ENCODE measurements around the gene ERCC8. TPM values are rescaled to one million over a fixed set of nuclear protein-coding genes. Genes with fewer than 3 reads are reported as not detected.
"Not testable (repeated sequence)": the region's sequence is repeated elsewhere in the genome, so short reads cannot be mapped to it uniquely, and the experiment has no call there.

Gene ERCC8
- polyA plus RNA-seq, 1 donor: 14.4 TPM

- no peak for DNase-seq (ENCODE audit: low read depth)
These were observed 26.4 kb downstream of the ERCC8 start for GRCh38 chr5:60918466-60918865.

DNA sequence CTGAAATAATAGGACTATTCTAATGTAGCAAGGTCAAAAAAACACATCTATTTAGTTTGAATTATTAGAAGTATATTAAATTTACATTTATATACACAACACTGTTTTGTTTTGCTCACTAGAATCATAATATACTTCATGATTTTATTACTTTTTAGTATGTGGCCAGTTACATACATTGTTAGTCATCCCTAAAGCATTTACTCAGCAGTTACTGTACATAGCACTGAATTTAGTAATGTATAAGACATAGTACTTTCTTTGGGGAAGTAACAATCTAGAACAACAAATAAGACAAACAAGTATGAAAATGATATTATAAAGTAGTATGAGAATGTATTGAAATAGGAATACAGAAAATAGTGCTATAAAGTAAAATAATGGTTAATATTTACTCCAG is 28.2 kb downstream of the ERCC8 start:
- no peak for DNase-seq (ENCODE audit: low read depth)

GRCh38 chr5:60903356-60903755 is 41.5 kb downstream of the ERCC8 start:
- DNase-seq (ENCODE audit: low read depth): no peak

DNA sequence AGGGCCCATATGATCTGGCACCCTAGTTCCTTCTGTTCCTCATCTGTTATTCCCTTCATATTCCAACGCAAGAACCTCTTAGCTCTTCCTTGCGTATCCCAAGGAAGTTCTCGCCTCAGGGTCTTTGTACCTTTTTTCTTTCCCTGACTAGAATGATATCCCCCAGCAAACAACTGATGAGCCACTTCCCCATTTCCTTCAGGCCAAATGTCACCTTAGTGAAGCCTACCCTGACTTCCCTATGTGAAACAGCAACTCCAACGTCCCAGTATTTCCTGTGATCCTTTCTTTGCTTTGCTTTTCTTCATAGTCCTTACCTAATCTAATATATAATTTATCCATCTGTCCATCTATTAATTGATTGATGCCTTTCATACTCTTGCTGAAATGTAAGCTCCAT is 47.9 kb downstream of the ERCC8 start:
- DNase-seq (ENCODE audit: low read depth): no peak

DNA sequence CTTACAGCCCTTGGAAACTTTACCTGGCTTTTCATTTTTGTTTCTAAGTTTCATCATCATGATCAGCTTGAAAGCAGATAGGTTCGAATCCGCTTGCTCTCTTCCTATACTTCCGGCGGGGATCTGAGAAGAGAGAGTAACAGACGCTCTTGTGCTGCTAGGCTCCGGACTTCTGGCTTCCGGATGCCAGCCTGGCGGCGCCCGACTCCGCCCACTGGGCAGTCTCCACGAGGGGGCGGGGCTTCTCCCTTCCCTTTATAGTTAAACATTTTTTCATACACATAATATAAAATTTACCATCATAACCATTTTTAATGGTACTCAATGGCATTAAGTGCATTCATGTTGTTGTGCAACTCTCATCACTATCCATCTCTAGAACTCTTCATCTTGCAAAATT is 51.3 kb downstream of the ERCC8 start:
- no peak for DNase-seq (ENCODE audit: low read depth)

- no peak for DNase-seq (ENCODE audit: low read depth)
These were observed 53.2 kb downstream of the ERCC8 start for GRCh38 chr5:60891667-60892066.

- DNase-seq (ENCODE audit: low read depth): no peak
These were observed 56.4 kb downstream of the ERCC8 start for GRCh38 chr5:60888359-60889061.

DNA sequence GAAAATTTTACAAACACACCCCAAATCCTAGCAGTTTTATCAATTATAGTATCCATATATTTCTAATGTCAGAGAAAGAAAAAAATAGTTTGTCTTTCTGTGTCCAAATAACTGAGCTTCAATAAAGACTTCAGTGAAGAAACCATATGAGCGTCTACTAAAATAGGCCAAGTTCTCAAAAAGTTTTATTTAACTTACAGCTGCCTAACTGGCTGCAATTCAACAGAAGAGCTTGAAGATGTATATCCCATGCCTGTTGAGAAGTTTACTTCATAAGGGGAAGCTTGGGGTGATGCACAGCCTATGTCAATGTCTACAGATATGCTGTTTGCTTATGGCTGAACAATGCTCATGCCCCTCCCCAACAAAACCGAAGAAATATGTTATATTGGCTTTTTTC is 57.1 kb downstream of the ERCC8 start:
- DNase-seq (ENCODE audit: low read depth): no peak

DNA sequence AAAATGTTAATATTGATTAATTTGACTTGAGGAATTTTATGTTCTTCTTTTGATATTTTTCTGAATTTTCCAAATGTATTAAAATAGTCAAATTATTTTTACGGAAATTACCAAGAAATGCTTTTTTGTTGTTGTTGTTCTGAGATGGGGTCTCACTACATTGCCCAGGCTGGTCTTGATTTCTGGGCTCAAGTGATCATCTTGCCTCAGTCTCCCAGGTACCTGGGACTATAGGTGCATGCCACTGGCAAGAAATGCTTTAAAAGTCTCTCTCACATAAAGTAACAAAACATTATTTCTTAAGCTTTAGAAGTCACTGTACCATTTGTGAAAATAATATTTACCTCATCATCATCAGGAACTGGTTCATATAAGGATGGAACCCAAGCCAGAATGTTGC is 57.8 kb downstream of the ERCC8 start:
- no peak for DNase-seq (ENCODE audit: low read depth)

GRCh38 chr5:60886158-60886557 is 58.7 kb downstream of the ERCC8 start:
- no peak for DNase-seq (ENCODE audit: low read depth)

GRCh38 chr5:60883229-60883628 is 61.6 kb downstream of the ERCC8 start:
- no peak for DNase-seq (ENCODE audit: low read depth)

DNA sequence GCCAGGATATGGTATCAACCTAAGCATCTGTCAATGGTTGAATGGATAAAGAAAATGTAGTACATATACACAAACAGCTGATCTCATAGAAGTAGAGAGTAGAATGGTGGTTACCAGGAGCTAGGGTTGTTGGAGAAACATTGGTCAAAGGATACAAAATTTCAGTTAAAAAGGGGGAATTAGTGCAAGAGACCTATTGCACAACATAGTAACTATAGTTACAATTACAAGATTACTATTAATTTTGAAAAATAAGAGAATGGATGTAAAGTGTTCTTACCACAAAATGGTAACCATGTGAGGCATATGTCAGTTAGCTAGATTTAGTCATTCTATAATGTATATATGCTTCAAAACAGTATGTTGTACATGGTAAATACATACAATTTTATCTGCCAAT is 72.0 kb downstream of the ERCC8 start:
- DNase-seq (ENCODE audit: low read depth): no peak

GRCh38 chr5:60870857-60871256 is 74.0 kb downstream of the ERCC8 start:
- DNase-seq (ENCODE audit: low read depth): no peak

DNA sequence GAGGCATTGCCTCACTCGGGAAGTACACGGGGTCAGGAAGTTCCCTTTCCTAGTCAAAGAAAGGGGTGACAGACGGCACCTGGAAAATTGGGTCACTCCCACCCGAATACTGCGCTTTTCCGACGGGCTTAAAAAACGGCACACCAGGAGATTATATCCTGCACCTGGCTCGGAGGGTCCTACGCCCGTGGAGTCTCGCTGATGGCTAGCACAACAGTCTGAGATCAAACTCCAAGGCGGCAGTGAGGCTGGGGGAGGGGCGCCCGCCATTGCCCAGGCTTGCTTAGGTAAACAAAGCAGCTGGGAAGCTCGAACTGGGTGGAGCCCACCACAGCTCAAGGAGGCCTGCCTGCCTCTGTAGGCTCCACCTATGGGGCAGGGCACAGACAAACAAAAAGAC is 84.3 kb downstream of the ERCC8 start:
- not testable (repeated sequence) for DNase-seq (ENCODE audit: low read depth)

GRCh38 chr5:60856066-60856465 is 88.8 kb downstream of the ERCC8 start:
- DNase-seq (ENCODE audit: low read depth): no peak

- DNase-seq (ENCODE audit: low read depth): no peak
These were observed 91.9 kb downstream of the ERCC8 start for GRCh38 chr5:60852940-60853339.

GRCh38 chr5:60852317-60852716 is 92.6 kb downstream of the ERCC8 start:
- no peak for DNase-seq (ENCODE audit: low read depth)

GRCh38 chr5:60851626-60852025 is 93.2 kb downstream of the ERCC8 start:
- DNase-seq (ENCODE audit: low read depth): no peak

GRCh38 chr5:60846298-60846697 is 98.6 kb downstream of the ERCC8 start:
- DNase-seq (ENCODE audit: low read depth): no peak

DNA sequence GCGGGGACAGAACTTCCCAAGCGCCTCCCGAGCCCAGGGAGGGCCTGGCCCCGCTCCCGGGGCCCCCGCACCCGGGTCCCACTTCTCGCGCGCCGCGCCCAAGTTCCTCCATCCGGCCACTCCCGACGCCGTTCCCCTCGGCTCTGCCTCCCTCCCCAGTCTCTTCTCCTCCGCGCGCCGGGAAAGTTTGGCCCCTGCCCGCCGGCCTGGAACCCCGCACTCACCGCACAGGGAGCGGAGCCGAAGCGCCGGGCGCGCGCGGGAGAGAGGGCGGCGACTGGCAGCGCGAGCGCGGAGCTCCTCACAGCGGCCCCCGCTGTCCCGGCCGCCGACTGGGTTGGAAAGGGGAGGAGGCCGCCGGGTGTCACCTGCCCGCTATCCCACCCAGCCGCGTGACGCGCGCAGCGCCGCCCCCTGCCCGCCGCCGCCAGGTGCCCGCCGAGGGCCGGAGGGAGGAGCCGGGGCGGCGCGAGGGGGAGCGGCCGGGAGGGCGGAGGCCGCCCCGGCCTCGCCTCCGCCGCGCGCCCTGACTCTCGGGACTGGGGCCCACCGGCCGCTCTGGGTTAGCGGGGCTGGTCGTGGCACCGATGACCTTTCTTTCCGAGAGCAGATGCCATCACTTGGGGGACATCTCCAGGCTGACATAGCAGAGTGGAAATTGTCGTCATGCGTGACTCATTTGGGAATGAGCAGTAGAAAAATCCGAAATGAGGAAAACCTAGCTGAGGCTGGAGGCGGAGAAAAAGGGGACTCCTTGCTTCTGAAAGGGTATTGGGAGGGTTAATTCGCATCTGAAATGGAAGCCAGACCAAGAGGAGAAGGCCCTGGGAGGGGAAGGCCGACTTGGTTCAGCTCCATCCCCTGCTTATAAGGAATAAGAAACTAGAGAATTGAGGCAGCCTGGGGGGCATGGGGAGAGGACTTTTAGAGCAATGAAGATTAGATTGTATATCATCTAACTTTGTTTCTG is 100.6 kb downstream of the ERCC8 start, which contains the start of gene ELOVL7:
Gene ELOVL7 (minus strand): TSS at position 334 of the 970 bp plus-strand sequence. CDS start 56,872 bp downstream, outside the sequence.
- DNase-seq (ENCODE audit: low read depth): no peak

DNA sequence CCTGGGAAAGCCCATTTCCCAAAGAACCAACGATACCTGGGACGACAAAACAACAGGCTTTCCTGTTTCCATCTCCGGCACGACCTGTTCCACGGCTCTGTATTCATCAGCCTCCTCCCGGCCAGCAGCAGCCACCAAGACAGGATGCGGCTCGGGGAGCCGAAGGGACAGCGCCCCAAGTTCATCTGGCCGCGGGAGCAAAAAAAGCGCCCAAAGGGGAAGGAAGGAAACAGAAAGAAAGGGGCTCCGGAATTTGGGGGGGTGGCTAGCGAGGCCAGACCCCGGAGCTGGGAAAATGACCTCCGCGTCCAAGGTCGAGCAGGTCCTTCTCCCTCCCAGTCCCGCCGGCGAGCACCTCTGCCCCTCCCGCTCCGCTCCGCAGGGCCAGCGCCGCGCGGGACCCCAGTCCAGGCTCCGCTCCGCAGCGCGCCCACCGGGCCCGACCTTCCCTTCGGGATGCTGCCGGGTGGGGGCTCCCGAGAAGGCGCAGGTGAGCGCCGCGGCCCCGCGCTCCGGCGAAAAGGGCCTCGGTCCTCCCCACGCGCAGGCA is 101.4 kb downstream of the ERCC8 start:
- no peak for DNase-seq (ENCODE audit: low read depth)

DNA sequence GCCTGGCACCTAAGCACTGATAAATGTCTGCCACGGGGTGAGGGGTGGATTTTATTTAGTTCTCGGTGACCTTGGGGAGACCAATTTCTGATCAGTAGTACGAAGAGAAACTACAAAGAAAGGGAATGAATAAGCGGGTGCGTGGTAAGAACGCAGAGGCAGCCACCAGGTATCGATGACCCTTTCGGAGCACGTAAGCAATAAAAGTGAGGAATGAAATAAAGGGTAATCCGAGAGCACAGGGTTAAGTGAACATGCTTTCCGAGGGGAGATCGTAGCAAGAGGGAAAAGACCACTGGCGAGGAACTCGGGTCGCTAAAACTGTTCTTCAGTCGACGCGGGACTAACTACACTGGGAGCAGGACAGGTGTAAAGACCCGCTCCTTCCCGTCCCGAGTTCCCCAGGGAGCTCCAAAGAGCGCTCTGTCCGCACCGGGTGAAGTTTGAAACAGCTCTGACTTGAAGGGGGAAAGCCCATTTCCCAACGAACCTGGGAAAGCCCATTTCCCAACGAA is 101.9 kb downstream of the ERCC8 start:
- DNase-seq (ENCODE audit: low read depth): no peak
